ENCODE data around the gene ACOT7. TPM values are rescaled to one million over a fixed set of nuclear protein-coding genes. Genes with fewer than 3 reads are reported as not detected.

The ACOT7 gene
- total and polyA plus RNA-seq, 2 experiments from 2014 or later, result 167 to 169 TPM

DNA sequence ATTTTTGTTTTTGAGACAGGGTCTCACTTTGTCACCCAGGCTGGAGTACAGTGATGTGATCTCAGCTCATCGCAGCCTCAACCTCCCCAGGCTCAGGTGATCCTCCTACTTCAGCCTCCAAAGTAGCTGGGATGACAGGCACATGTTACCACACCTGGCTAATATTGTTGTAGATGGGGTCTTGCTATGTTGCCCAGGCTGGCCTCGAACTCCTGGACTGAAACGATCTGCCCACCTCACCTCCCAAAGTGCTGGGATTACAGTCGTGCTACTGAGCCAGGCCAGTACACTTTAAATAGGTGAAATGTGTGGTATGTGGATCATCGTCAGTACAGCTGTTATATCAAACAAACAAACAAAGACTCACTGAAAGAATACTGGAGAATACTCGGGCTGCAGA, 97.7 kb downstream of the ACOT7 start (continued):
- TF ChIP-seq, protein P1, sequence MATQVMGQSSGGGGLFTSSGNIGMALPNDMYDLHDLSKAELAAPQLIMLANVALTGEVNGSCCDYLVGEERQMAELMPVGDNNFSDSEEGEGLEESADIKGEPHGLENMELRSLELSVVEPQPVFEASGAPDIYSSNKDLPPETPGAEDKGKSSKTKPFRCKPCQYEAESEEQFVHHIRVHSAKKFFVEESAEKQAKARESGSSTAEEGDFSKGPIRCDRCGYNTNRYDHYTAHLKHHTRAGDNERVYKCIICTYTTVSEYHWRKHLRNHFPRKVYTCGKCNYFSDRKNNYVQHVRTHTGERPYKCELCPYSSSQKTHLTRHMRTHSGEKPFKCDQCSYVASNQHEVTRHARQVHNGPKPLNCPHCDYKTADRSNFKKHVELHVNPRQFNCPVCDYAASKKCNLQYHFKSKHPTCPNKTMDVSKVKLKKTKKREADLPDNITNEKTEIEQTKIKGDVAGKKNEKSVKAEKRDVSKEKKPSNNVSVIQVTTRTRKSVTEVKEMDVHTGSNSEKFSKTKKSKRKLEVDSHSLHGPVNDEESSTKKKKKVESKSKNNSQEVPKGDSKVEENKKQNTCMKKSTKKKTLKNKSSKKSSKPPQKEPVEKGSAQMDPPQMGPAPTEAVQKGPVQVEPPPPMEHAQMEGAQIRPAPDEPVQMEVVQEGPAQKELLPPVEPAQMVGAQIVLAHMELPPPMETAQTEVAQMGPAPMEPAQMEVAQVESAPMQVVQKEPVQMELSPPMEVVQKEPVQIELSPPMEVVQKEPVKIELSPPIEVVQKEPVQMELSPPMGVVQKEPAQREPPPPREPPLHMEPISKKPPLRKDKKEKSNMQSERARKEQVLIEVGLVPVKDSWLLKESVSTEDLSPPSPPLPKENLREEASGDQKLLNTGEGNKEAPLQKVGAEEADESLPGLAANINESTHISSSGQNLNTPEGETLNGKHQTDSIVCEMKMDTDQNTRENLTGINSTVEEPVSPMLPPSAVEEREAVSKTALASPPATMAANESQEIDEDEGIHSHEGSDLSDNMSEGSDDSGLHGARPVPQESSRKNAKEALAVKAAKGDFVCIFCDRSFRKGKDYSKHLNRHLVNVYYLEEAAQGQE (IDR thresholded peaks at IDR 0.05; ENCODE audit: unreplicated experiment), result no peak

- Histone ChIP-seq H3K79me2 (replicated peaks; ENCODE audit: insufficient read depth) (no peaks in the 10 kb centered on the region), H2AFZ (no peak overlapping the region), H3K4me3 (no peak overlapping the region), H3K36me3 (ENCODE audit: insufficient read depth) (peaks cover 7% of the 10 kb centered on the region; the same call in 1 of the 2 replicates), H3K4me1 (ENCODE audit: insufficient read depth) (no peaks in the 10 kb centered on the region), H3F3A (replicated peaks; ENCODE audit: low read depth) (peaks cover 2% of the 10 kb centered on the region; the same call in 1 of the 2 replicates), H3K27me3 (ENCODE audit: insufficient read depth) (no peaks in the 10 kb centered on the region), H3K27ac (ENCODE audit: low read depth) (no peak overlapping the region), H3K9me2 (ENCODE audit: insufficient read depth) (no peaks in the 10 kb centered on the region), H3K4me2 (no peak overlapping the region), H4K20me1 (replicated peaks; ENCODE audit: insufficient read depth) (peaks cover 4% of the 10 kb centered on the region)
- no peak overlapping the region for H3K27ac Mint-ChIP-seq
- no peaks in the 10 kb centered on the region for H3K4me1 Mint-ChIP-seq
- H3K36me3 Mint-ChIP-seq (ENCODE audit: low read depth), result peaks cover 23% of the 10 kb centered on the region
- H3K4me3 Mint-ChIP-seq, result no peak overlapping the region
- DNase-seq (ENCODE audit: low spot score) (no peak), ATAC-seq (no peak)
- H3K27me3 Mint-ChIP-seq (ENCODE audit: insufficient read depth, low read depth, poor library complexity), result peaks cover 7% of the 10 kb centered on the region
- H3K9me3 Mint-ChIP-seq, result no peaks in the 10 kb centered on the region
- TF ChIP-seq EZH2phosphoT487 (IDR thresholded peaks at IDR 0.05; ENCODE audit: unreplicated experiment), result no peak
- no peak for TF ChIP-seq POLR2AphosphoS5 (IDR thresholded peaks at IDR 0.05; ENCODE audit: low read depth)
- no peak for TF ChIP-seq ZNF462 (CRISPR knock-in tag; IDR thresholded peaks at IDR 0.05)
- TF ChIP-seq CTCF (conservative IDR thresholded peaks at IDR 0.05; ENCODE audit: low read depth in 2 of 2), result no peak
- TF ChIP-seq, protein P1 (IDR thresholded peaks at IDR 0.05; ENCODE audit: unreplicated experiment), result no peak
- TF ChIP-seq ZNF114 (CRISPR knock-in tag; IDR thresholded peaks at IDR 0.05), result no peak
- no peak for TF ChIP-seq ZNF331 (CRISPR knock-in tag; IDR thresholded peaks at IDR 0.05; ENCODE audit: low read depth)
- TF ChIP-seq JUNB (IDR thresholded peaks at IDR 0.05; ENCODE audit: unreplicated experiment), result no peak
Measured at GRCh38 chr1:6294890-6295556, 98.5 kb downstream of the ACOT7 start.

Data from GM23338 (cell line).